Measurements from ENCODE around the gene CDHR1. TPM values are rescaled to one million over a fixed set of nuclear protein-coding genes. Genes with fewer than 3 reads are reported as not detected.

CDHR1 gene
- total and polyA plus RNA-seq, 10 of the 15 experiments (the other 5 are each of a cell fraction or from before 2014, with no cell fraction given): 0.17 to 3.0 (median 0.34) TPM

DNA sequence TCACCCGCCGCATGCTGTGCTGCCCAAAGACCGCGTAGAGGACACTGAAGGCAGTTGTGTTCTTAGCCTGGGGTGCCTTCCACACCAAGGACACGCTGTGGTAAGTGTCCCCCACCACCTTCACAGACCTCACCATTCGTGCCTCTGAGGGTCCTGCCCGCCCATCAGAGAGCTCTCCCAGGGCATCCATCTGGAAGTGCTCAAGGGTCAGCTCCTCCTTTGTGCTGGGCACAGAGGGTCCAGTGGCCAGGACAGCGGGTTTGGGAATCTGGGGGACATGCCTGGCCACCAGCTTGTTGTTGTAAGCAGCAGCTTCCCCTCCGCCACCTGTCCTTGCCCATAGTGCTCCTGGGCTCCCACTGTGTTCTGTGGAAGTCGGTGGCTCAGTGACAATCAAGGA, 38.0 kb downstream of the CDHR1 start (continued):
- TF ChIP-seq, protein P1, sequence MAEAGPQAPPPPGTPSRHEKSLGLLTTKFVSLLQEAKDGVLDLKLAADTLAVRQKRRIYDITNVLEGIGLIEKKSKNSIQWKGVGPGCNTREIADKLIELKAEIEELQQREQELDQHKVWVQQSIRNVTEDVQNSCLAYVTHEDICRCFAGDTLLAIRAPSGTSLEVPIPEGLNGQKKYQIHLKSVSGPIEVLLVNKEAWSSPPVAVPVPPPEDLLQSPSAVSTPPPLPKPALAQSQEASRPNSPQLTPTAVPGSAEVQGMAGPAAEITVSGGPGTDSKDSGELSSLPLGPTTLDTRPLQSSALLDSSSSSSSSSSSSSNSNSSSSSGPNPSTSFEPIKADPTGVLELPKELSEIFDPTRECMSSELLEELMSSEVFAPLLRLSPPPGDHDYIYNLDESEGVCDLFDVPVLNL (IDR thresholded peaks at IDR 0.05; ENCODE audit: low read depth, low read length): no peak

DNA sequence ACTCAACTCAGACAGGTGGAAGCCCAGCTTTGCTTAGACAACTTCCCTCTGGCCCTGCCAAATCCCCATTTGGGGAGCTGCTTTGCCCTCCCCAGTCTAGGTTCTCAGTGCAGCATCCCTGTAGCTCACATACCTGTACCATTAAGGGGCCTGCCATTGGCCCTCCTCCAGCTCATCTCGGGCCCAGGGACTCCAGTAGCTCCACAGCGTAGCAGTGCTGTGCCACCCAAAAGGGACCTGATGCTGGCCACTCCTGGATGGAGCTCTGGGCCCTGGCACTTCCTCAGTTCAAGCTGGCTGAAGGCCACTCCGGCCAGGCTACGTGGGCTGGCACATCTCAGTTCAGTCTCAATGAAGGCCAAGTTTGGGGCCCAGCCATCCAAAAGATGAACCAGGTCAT, 39.6 kb downstream of the CDHR1 start:
- ChIA-PET POLR2A (no interaction called here), CTCF (interaction anchor here (1.1 to 1.2 kb wide), 2 partner anchors 85 to 303 kb away, joined by 4 to 6 read pairs; no protein-coding TSS in a partner anchor), SMC1A (ENCODE audit: uncharacterized antibody, unreplicated experiment) (no interaction called here), RAD21 (ENCODE audit: unreplicated experiment) (no interaction called here)
- intact Hi-C loops (cut with micrococcal nuclease; ENCODE audit: unreplicated experiment): no loop called here
- FAIRE-seq (no peak), ATAC-seq (no peak), DNase-seq (ENCODE audit: low read depth, low spot score) (no peak)
- Histone ChIP-seq H3K79me2 (ENCODE audit: control insufficient read depth, insufficient read depth, low read length) (no peaks in the 10 kb centered on the region), H3K9me3 (replicated peaks; ENCODE audit: control insufficient read depth, insufficient read depth, low read length) (no peaks in the 10 kb centered on the region), H3K4me2 (ENCODE audit: control insufficient read depth, insufficient read depth) (no peak overlapping the region), H3K36me3 (ENCODE audit: control insufficient read depth in 2 of 2, insufficient read depth in 2 of 2, low read length in 1 of 2) (no peaks in the 10 kb centered on the region), H3K9ac (ENCODE audit: control insufficient read depth, insufficient read depth, low read length) (no peak overlapping the region), H2AFZ (ENCODE audit: control insufficient read depth, low read depth, low read length) (no peak overlapping the region), H3K4me3 (no peak overlapping the region), H3K27ac (ENCODE audit: control insufficient read depth, insufficient read depth) (no peak overlapping the region), H4K20me1 (ENCODE audit: control insufficient read depth, insufficient read depth) (no peaks in the 10 kb centered on the region), H3K27me3 (replicated peaks in 1 of 2; ENCODE audit: control insufficient read depth in 2 of 2, insufficient read depth in 2 of 2, low read length in 1 of 2) (no peaks in the 10 kb centered on the region; a peak in 2 of 4 replicates), H3K4me1 (ENCODE audit: control insufficient read depth, insufficient read depth, low read length) (no peaks in the 10 kb centered on the region)
- TF ChIP-seq NRF1 (conservative IDR thresholded peaks at IDR 0.05; ENCODE audit: low read depth, low read length): no peak
- TF ChIP-seq SIX5 (IDR thresholded peaks at IDR 0.05; ENCODE audit: low read depth, low read length, severe bottlenecking): no peak
- TF ChIP-seq SMC3 (IDR thresholded peaks at IDR 0.05; ENCODE audit: borderline replicate concordance, low read length): no peak
- TF ChIP-seq SUPT20H (IDR thresholded peaks at IDR 0.05; ENCODE audit: borderline replicate concordance, control insufficient read depth, low read depth, low read length): no peak
- TF ChIP-seq EP300 (IDR thresholded peaks at IDR 0.05; ENCODE audit: borderline replicate concordance in 1 of 2, control insufficient read depth in 1 of 2, low read depth in 2 of 2, low read length in 2 of 2): no peak
- TF ChIP-seq ETV6 (conservative IDR thresholded peaks at IDR 0.05 in 1 of 2, IDR thresholded peaks at IDR 0.05 in 1 of 2; ENCODE audit: borderline replicate concordance in 1 of 2, low read depth in 1 of 2): no peak
- TF ChIP-seq RCOR1 (conservative IDR thresholded peaks at IDR 0.05; ENCODE audit: low read depth, low read length): no peak
- no peak for TF ChIP-seq CHD2 (IDR thresholded peaks at IDR 0.05; ENCODE audit: borderline replicate concordance, low read depth, low read length)
- TF ChIP-seq NFXL1 (IDR thresholded peaks at IDR 0.05; ENCODE audit: borderline replicate concordance): no peak
- no peak for TF ChIP-seq NR2F1 (conservative IDR thresholded peaks at IDR 0.05)
- TF ChIP-seq, protein P2, sequence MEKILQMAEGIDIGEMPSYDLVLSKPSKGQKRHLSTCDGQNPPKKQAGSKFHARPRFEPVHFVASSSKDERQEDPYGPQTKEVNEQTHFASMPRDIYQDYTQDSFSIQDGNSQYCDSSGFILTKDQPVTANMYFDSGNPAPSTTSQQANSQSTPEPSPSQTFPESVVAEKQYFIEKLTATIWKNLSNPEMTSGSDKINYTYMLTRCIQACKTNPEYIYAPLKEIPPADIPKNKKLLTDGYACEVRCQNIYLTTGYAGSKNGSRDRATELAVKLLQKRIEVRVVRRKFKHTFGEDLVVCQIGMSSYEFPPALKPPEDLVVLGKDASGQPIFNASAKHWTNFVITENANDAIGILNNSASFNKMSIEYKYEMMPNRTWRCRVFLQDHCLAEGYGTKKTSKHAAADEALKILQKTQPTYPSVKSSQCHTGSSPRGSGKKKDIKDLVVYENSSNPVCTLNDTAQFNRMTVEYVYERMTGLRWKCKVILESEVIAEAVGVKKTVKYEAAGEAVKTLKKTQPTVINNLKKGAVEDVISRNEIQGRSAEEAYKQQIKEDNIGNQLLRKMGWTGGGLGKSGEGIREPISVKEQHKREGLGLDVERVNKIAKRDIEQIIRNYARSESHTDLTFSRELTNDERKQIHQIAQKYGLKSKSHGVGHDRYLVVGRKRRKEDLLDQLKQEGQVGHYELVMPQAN (conservative IDR thresholded peaks at IDR 0.05): no peak
- TF ChIP-seq, protein P3, sequence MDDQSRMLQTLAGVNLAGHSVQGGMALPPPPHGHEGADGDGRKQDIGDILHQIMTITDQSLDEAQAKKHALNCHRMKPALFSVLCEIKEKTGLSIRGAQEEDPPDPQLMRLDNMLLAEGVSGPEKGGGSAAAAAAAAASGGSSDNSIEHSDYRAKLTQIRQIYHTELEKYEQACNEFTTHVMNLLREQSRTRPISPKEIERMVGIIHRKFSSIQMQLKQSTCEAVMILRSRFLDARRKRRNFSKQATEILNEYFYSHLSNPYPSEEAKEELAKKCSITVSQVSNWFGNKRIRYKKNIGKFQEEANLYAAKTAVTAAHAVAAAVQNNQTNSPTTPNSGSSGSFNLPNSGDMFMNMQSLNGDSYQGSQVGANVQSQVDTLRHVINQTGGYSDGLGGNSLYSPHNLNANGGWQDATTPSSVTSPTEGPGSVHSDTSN (IDR thresholded peaks at IDR 0.05; ENCODE audit: insufficient replicate concordance, low read depth, low read length): no peak
- TF ChIP-seq ZZZ3 (IDR thresholded peaks at IDR 0.05; ENCODE audit: control insufficient read depth, insufficient read length, low read depth): no peak
- TF ChIP-seq EGR1 (IDR thresholded peaks at IDR 0.05; ENCODE audit: borderline replicate concordance in 1 of 2, low read depth in 2 of 2, low read length in 2 of 2): no peak
- in situ Hi-C loops (cut with MboI): no loop called here
- no TSS peak for BruUV-seq (replicated peaks)
- WGBS (ENCODE audit: insufficient coverage, insufficient replicate concordance, low lambda C conversion rate, missing lambda C conversion rate): 12% methylated on average over 4 of the region's 4 CpGs
